Measurements from ENCODE around the gene ADGRV1. TPM values are rescaled to one million over a fixed set of nuclear protein-coding genes. Genes with fewer than 3 reads are reported as not detected.

ADGRV1 gene
- total and polyA plus RNA-seq, 2 donors (not counting 3 experiments of a cell fraction or from before 2014, with no cell fraction given): 0.11 to 0.55 TPM

- no peak for FAIRE-seq
These were observed 422.6 kb downstream of the ADGRV1 start for GRCh38 chr5:90981177-90981576.

GRCh38 chr5:90981821-90982220, 423.2 kb downstream of the ADGRV1 start:
- POLR2A ChIA-PET: no interaction called here

More at GRCh38 chr5:90981177-90981576, 422.6 kb downstream of the ADGRV1 start:
- Histone ChIP-seq H3K36me3 (ENCODE audit: control insufficient read depth in 2 of 2, extremely low read depth in 1 of 2, insufficient read depth in 2 of 2, low read length in 2 of 2) (no peaks in the 10 kb centered on the region), H4K20me1 (replicated peaks; ENCODE audit: control insufficient read depth, extremely low read depth, insufficient read depth, low read length) (no peaks in the 10 kb centered on the region), H2AFZ (ENCODE audit: low read depth, low read length) (no peak overlapping the region), H3K4me3 (replicated peaks in 1 of 3; ENCODE audit: insufficient read depth in 1 of 3, low read depth in 1 of 3, low read length in 3 of 3) (no peak overlapping the region), H3K9ac (replicated peaks; ENCODE audit: extremely low read depth, insufficient read depth, low read length) (no peak overlapping the region), H3K4me2 (ENCODE audit: insufficient read depth, low read length) (no peak overlapping the region), H3K27me3 (ENCODE audit: control insufficient read depth in 2 of 2, insufficient read depth in 2 of 2, low read length in 2 of 2) (no peaks in the 10 kb centered on the region), H3K9me1 (replicated peaks; ENCODE audit: control insufficient read depth, extremely low read depth, insufficient read depth, low read length) (no peaks in the 10 kb centered on the region), H3K79me2 (ENCODE audit: control insufficient read depth, insufficient read depth, low read length) (no peaks in the 10 kb centered on the region), H3K4me1 (ENCODE audit: control insufficient read depth, extremely low read depth, insufficient read depth, low read length) (no peaks in the 10 kb centered on the region), H3K9me3 (replicated peaks; ENCODE audit: control insufficient read depth, insufficient read depth, low read length) (no peaks in the 10 kb centered on the region), H3K27ac (ENCODE audit: insufficient read depth, low read depth, low read length) (no peak overlapping the region)
- dilution Hi-C loops (cut with MboI; ENCODE audit: extremely low pct_ligation_motif_present, low sequenced_read_pairs): no loop called here
- no peak for DNase-seq (ENCODE audit: low read depth, low spot score)
- CTCF ChIA-PET: interaction anchor here (2.3 kb wide), 1 partner anchor 14 kb away, joined by 8 read pairs; no protein-coding TSS in a partner anchor
- TF ChIP-seq GATA2 (IDR thresholded peaks at IDR 0.05; ENCODE audit: insufficient read depth, insufficient read length, low read depth, low read length): no peak
- TF ChIP-seq MYC (IDR thresholded peaks at IDR 0.05; ENCODE audit: low read depth, low read length): no peak
- TF ChIP-seq, protein P1, sequence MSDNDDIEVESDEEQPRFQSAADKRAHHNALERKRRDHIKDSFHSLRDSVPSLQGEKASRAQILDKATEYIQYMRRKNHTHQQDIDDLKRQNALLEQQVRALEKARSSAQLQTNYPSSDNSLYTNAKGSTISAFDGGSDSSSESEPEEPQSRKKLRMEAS (IDR thresholded peaks at IDR 0.05; ENCODE audit: insufficient read depth, insufficient read length): no peak
- intact Hi-C loops (cut with micrococcal nuclease): no loop called here
- no TSS peak for BruUV-seq (replicated peaks)
- POLR2A ChIA-PET: no interaction called here

More at GRCh38 chr5:90981821-90982220, 423.2 kb downstream of the ADGRV1 start:
- Histone ChIP-seq H3K79me2 (ENCODE audit: control insufficient read depth, insufficient read depth, low read length) (no peaks in the 10 kb centered on the region), H3K9me1 (replicated peaks; ENCODE audit: control insufficient read depth, extremely low read depth, insufficient read depth, low read length) (no peaks in the 10 kb centered on the region), H3K27me3 (ENCODE audit: control insufficient read depth in 2 of 2, insufficient read depth in 2 of 2, low read length in 2 of 2) (no peaks in the 10 kb centered on the region), H3K36me3 (ENCODE audit: control insufficient read depth in 2 of 2, extremely low read depth in 1 of 2, insufficient read depth in 2 of 2, low read length in 2 of 2) (no peaks in the 10 kb centered on the region), H4K20me1 (replicated peaks; ENCODE audit: control insufficient read depth, extremely low read depth, insufficient read depth, low read length) (no peaks in the 10 kb centered on the region), H3K9me3 (replicated peaks; ENCODE audit: control insufficient read depth, insufficient read depth, low read length) (no peaks in the 10 kb centered on the region), H3K27ac (ENCODE audit: insufficient read depth, low read depth, low read length) (no peak overlapping the region), H3K4me1 (ENCODE audit: control insufficient read depth, extremely low read depth, insufficient read depth, low read length) (no peaks in the 10 kb centered on the region), H2AFZ (ENCODE audit: low read depth, low read length) (no peak overlapping the region), H3K9ac (replicated peaks; ENCODE audit: extremely low read depth, insufficient read depth, low read length) (no peak overlapping the region), H3K4me3 (replicated peaks in 1 of 3; ENCODE audit: insufficient read depth in 1 of 3, low read depth in 1 of 3, low read length in 3 of 3) (no peak overlapping the region), H3K4me2 (ENCODE audit: insufficient read depth, low read length) (no peak overlapping the region)
- no peak for FAIRE-seq
- DNase-seq (ENCODE audit: low read depth, low spot score): no peak
- TF ChIP-seq JUN (IDR thresholded peaks at IDR 0.05; ENCODE audit: borderline replicate concordance, insufficient read depth, insufficient read length, low read depth) (no peak), MYC (IDR thresholded peaks at IDR 0.05; ENCODE audit: low read depth, low read length) (no peak), POLR2AphosphoS5 (IDR thresholded peaks at IDR 0.05; ENCODE audit: insufficient read depth, low read depth, low read length) (no peak), GATA2 (IDR thresholded peaks at IDR 0.05; ENCODE audit: insufficient read depth, insufficient read length, low read depth, low read length) (no peak), EZH2 (IDR thresholded peaks at IDR 0.05; ENCODE audit: borderline replicate concordance, low read depth, low read length, severe bottlenecking) (no peak)
- BruUV-seq (replicated peaks): no TSS peak
- CTCF ChIA-PET: interaction anchor here (2.3 kb wide), 1 partner anchor 14 kb away, joined by 8 read pairs; no protein-coding TSS in a partner anchor
- dilution Hi-C loops (cut with MboI; ENCODE audit: extremely low pct_ligation_motif_present, low sequenced_read_pairs) (no loop called here), intact Hi-C loops (cut with micrococcal nuclease) (no loop called here)
